Breast epithelium (tissue), 4 donors: ENCODE results near the gene DCDC1. TPM values are rescaled to one million over a fixed set of nuclear protein-coding genes. Genes with fewer than 3 reads are reported as not detected.

Source experiments
- DNase-seq, 2 donors: peaks; one replicate each; pipeline ENCODE4 v3.0.0-alpha.2; 2019; ENCODE audit warnings: low spot score in 2 of 2
- H3K27ac ChIP-seq, 2 donors: fragments of 200-600 bp; sonication (generic) in 1 of 2; one replicate each; pipeline ENCODE4 v1.5.1; 2016 to 2019; ENCODE audit warnings: mild to moderate bottlenecking in 1 of 2
- H3K27me3 ChIP-seq, 2 donors: fragments of 200-600 bp; sonication (generic) in 1 of 2; one replicate each; pipeline versions ENCODE4 v1.5.1 to v1.6.0; 2017 to 2019; ENCODE audit warnings: control low read depth in 1 of 2, mild to moderate bottlenecking in 1 of 2
- H3K36me3 ChIP-seq: fragments of 200-600 bp; one replicate; pipeline ENCODE4 v1.5.1; 2019
- H3K4me1 ChIP-seq, 2 donors: fragments of 200-600 bp; sonication (generic); one replicate each; pipeline ENCODE4 v1.5.1; 2016 to 2019; ENCODE audit warnings: control low read depth in 1 of 2
- H3K4me3 ChIP-seq, 3 donors: fragments of 200-600 bp; sonication (generic); 1 replicate in 2 of 3; 2 replicates in 1 of 3; pipeline ENCODE4 v1.5.1; 2016 to 2019; ENCODE audit warnings: mild to moderate bottlenecking in 3 of 3, moderate library complexity in 2 of 3
- H3K9me3 ChIP-seq, 2 donors: fragments of 200-600 bp; sonication (generic) in 1 of 2; one replicate each; pipeline ENCODE4 v1.5.1; 2016 to 2019; ENCODE audit warnings: control low read depth in 1 of 2
- POLR2A ChIP-seq: fragments of 450-650 bp; IDR thresholded peaks from one replicate; pipeline ENCODE4 v1.6.1; 2016; ENCODE audit warnings: antibody characterized with exemption, mild to moderate bottlenecking, moderate library complexity
- POLR2AphosphoS5 ChIP-seq, 3 donors: sonication (generic); formaldehyde crosslinking; IDR thresholded peaks; one replicate each; pipeline ENCODE4 v1.6.1; 2017; ENCODE audit warnings: antibody characterized with exemption in 3 of 3
- intact Hi-C: fragments of 100-400 bp; cut with DNase I; formaldehyde crosslinking; loops from one replicate; pipeline ENCODE4 v1.15.1; 2023; ENCODE audit warnings: low total_unique reads
- total RNA-seq, 3 donors: library from RNA; depleted of rRNA; stranded (reverse); fragments of >200 nt; gene quantifications; one replicate each; pipeline ENCODE4 v1.1.0, GENCODE V29; 2016
- TF ChIP-seq, protein P1 (sequence below), 3 donors: fragments of 450-650 bp; IDR thresholded peaks; one replicate each; pipeline ENCODE4 v1.5.1; 2016 to 2017; ENCODE audit warnings: antibody characterized with exemption in 3 of 3, mild to moderate bottlenecking in 3 of 3, moderate library complexity in 3 of 3

DCDC1 gene
- total RNA-seq, 3 donors from 2014 or later: 0.32 to 5.6 (median 3.8) TPM

DNA sequence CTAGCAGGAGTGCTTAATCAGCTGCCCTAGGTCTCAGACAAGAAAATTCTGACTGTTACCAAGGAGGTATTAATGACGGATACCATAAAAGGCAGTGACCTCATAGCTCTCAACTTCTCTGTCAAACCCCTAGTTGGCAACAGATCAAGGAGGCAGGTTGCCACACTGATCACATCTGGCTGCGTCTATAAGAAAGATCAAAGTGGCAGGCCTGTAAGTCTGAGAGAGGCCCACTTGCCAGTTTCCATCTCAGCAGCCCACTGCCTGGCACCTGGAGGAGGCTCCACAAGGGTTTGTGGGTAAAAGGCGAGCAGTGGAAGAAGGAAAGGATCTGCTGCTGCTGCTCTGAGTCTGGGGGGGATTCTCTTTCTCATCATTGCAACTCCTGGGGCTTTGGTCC is 543.8 kb downstream of the DCDC1 start:
- Histone ChIP-seq H3K27ac (no peak overlapping the region), H3K4me3 (no peak overlapping the region), H3K4me1 (peaks cover 0 to 8% of the 10 kb centered on the region in 2 donors), H3K36me3 (no peaks in the 10 kb centered on the region), H3K27me3 (no peaks in the 10 kb centered on the region), H3K9me3 (no peaks in the 10 kb centered on the region)
- no peak for TF ChIP-seq POLR2AphosphoS5 (IDR thresholded peaks at IDR 0.05)
- TF ChIP-seq, protein P1, sequence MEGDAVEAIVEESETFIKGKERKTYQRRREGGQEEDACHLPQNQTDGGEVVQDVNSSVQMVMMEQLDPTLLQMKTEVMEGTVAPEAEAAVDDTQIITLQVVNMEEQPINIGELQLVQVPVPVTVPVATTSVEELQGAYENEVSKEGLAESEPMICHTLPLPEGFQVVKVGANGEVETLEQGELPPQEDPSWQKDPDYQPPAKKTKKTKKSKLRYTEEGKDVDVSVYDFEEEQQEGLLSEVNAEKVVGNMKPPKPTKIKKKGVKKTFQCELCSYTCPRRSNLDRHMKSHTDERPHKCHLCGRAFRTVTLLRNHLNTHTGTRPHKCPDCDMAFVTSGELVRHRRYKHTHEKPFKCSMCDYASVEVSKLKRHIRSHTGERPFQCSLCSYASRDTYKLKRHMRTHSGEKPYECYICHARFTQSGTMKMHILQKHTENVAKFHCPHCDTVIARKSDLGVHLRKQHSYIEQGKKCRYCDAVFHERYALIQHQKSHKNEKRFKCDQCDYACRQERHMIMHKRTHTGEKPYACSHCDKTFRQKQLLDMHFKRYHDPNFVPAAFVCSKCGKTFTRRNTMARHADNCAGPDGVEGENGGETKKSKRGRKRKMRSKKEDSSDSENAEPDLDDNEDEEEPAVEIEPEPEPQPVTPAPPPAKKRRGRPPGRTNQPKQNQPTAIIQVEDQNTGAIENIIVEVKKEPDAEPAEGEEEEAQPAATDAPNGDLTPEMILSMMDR (IDR thresholded peaks at IDR 0.05): no peak
- no peak for TF ChIP-seq POLR2A
- no peak for DNase-seq
- intact Hi-C loops: loop anchor here (5.0 kb wide), 1 partner anchor 1587 kb away; no protein-coding TSS in a partner anchor

DNA sequence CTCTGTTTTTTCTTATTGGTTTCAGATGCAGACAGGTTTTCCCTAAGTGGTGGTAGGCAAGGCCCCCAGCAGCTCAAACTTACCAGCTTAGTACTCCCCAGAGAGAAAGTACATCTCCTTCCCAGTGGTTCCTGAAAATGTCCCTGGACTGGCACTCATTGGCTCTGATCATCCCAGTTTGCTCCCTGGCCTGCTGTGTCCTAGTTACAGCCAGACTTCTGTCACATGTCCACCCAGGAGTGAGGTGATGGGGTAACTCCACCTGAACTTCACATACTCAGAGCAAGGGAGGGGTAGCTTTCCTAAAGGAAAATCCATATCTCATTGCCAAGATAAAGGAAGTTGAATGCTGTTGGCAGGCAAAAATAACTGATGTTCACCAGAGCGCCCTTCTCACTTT is 546.4 kb downstream of the DCDC1 start:
- Histone ChIP-seq H3K27me3 (no peaks in the 10 kb centered on the region), H3K4me1 (peaks cover 0 to 11% of the 10 kb centered on the region in 2 donors), H3K36me3 (no peaks in the 10 kb centered on the region), H3K27ac (peak overlapping the region in 1 of 2 donors; percentile 82), H3K9me3 (no peaks in the 10 kb centered on the region), H3K4me3 (no peak overlapping the region)
- TF ChIP-seq, protein P1 (IDR thresholded peaks at IDR 0.05): no peak
- intact Hi-C loops: no loop called here
- no peak for DNase-seq

DNA sequence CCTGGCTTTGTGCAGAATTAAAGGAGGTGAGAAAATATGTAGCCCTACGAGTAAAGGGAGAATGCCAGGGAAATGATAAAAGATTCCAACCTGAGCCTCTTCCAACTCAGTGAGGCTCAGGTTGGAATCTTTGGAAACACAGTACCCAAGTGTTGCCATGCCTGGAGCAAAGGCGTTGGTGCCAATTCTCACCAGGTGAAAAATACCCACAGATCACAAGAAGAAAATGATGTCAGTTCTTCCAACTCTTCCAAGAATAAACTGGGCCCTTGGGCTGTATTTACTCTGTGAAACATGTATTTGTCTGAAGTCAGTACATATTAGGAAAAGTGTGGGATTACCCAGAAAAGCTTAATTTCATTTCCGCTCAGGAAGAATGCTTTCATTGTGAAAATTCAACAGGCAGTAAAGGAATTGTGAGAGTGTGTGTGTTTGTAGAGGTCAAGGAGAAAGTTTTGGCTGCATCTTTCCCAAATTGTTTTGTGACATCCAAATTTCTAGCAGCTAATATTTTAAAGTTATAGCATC is 548.0 kb downstream of the DCDC1 start:
- DNase-seq: peak; percentile 52 to 87
- peaks cover 0 to 12% of the 10 kb centered on the region in 2 donors for H3K4me1 ChIP-seq
- H3K4me3 ChIP-seq: no peak overlapping the region
- TF ChIP-seq POLR2A (no peak), POLR2AphosphoS5 (IDR thresholded peaks at IDR 0.05) (peak in 1 of 3 donors; percentile 24)
- TF ChIP-seq, protein P1 (IDR thresholded peaks at IDR 0.05): no peak
- H3K27ac ChIP-seq: peak overlapping the region; percentile 82 to 84
- intact Hi-C loops: no loop called here
- H3K27me3 ChIP-seq: no peaks in the 10 kb centered on the region
- H3K9me3 ChIP-seq: no peaks in the 10 kb centered on the region
- H3K36me3 ChIP-seq: no peaks in the 10 kb centered on the region

DNA sequence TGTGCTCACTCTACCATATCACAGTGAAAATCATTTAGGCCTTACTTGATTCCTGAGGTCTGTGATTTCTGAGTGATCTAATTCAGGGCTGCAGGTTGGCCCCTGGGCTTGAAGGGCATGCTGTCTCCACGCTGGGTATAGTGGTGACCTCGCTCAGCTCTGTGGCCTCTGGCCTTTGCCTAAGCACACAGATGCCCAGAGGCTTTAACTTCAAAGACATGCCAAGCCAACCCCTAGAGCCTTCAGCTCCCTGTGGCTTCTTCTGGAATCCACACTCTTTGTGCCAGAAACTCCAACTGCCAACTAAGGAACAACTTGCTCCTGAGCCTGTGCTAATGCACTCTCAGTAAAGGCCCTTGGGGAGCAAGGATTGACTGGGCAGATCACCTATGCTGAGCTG is 550.8 kb downstream of the DCDC1 start:
- no peak overlapping the region for H3K4me3 ChIP-seq
- no peaks in the 10 kb centered on the region for H3K9me3 ChIP-seq
- intact Hi-C loops: no loop called here
- TF ChIP-seq POLR2A (no peak), POLR2AphosphoS5 (IDR thresholded peaks at IDR 0.05) (no peak)
- TF ChIP-seq, protein P1 (IDR thresholded peaks at IDR 0.05): no peak
- peak overlapping the region; percentile 63 to 71 for H3K27ac ChIP-seq
- peaks cover 0 to 12% of the 10 kb centered on the region in 2 donors for H3K4me1 ChIP-seq
- H3K36me3 ChIP-seq: no peaks in the 10 kb centered on the region
- no peaks in the 10 kb centered on the region for H3K27me3 ChIP-seq
- peak in 1 of 2 donors; percentile 39 for DNase-seq

DNA sequence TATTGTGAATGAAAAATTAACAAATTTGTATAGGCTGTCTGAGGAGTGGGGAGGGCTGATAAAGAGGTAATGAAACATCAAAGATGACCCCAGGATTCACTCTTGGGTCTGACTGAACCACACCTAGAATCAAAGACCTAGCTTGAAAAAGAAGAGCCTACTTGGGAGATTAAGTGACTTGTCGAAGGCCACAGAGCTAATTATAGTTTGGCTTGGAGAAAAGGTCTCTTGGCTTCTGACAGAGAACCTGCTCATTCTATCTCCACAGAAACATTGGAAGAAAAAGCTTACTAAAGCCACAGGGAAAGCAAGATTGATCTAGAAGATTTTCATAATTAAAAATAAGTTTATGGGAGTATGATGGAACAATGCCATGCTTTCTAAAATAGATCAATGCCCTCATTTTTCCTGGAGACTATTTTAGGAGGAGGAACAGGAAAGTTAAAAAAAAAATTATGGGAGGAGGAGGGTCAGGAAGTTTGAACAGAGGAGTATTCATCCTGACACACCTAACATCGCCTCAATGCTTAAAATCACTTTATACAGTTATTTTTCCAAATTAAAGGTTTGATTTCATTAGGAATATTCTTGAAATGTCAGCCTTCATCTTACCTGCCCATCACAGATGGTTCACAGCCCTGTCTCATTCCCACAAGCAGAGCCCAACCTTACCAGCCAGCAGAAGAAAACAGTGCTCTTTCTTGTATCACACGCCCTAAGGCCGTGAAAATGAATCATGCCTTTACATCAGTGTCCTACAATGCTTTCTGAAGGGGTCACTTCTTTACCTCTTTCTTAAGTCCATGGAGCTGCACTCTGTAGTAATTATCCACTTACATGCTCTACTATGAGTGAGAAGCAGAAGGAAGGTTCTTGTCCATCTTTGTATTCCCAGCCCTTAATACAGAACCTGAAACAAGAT is 552.3 kb downstream of the DCDC1 start:
- H3K4me3 ChIP-seq: no peak overlapping the region
- intact Hi-C loops: no loop called here
- peak overlapping the region; percentile 20 to 71 for H3K27ac ChIP-seq
- H3K27me3 ChIP-seq: no peaks in the 10 kb centered on the region
- H3K36me3 ChIP-seq: no peaks in the 10 kb centered on the region
- TF ChIP-seq, protein P1 (IDR thresholded peaks at IDR 0.05): no peak
- TF ChIP-seq POLR2A (no peak), POLR2AphosphoS5 (IDR thresholded peaks at IDR 0.05) (no peak)
- no peak for DNase-seq
- H3K4me1 ChIP-seq: peaks cover 0 to 10% of the 10 kb centered on the region in 2 donors
- H3K9me3 ChIP-seq: no peaks in the 10 kb centered on the region
